ENCODE data around the gene MAN1B1.
"Not testable (repeated sequence)": the region's sequence is repeated elsewhere in the genome, so short reads cannot be mapped to it uniquely, and the experiment has no call there.

MAN1B1 gene

DNA sequence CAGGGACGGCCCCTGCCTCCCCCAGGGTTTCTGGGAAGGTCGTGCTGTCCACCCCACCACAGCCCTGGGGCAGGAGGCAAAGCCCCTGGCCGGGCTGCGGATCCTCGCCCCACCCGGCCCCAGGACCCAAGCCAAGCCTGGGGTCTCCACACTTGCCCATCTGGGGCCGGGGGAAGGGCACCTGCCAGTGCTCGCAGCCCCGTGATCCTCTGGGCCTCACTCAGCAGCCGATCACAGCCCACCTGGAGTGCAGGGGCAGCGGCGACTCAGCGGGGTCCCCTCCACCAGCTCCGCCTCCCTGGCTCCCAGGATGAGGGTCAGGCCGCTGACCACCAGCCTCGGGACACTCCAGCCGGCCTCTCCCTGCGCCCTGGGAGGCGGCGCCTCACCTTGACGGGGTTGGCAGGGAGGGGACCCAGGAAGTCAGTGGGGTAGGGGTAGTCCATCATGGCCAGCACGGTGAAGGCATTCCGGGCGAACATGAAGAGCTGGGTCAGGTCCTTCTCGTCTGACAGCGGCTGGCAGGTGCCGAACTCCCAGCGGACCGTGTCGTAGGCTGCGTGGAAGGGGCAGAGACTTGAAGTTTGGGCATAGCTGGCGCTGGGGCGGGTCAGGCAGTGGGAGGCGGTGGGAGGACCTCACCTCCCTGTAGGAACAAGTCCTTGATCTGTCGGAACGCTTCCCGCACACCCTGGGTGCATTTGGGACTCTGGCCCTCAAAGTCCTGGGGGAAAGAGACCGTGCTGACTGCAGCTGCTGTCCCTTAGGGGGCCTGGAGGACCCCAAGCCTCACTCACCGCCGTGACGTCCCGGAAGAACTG lies 26.0 kb downstream of the MAN1B1 start:
- no peak for DNase-seq

DNA sequence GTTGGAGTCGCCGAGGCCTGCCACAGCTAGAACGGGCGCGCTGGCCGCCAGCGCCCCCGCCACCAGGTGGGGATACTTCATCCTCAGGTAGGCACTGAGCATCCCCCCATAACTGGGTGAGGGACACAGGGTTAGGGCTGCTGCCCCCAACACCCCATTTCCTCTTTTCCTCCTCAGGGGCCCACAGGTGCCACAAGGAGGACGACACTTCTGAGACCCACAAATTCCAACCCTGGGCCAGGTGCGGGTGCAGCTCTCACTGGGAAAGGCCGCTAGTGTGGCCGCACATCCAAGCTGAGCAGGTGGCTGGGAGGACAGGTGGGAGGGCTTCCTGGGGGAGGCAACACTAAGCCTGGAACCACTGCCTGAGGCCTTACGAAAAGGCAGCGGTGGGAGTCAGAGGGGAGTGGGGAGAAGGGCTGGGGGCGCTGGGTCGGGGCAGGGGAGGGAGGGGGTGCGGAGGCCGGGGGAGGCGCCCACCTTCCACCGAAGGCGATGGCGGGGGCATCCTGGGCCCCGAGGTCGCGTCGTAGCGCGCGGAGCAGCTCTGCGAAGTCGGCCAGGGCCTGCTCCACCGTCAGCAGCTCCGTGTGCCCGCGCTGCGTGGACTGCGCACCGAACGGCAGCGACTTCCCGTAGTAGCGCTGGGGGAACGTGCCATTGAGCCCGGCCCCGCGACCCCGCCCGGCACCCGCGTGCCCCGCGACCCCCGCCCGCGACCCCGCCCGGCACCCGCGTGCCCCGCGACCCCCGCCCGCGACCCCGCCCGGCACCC lies 26.8 kb downstream of the MAN1B1 start:
- DNase-seq = no peak

DNA sequence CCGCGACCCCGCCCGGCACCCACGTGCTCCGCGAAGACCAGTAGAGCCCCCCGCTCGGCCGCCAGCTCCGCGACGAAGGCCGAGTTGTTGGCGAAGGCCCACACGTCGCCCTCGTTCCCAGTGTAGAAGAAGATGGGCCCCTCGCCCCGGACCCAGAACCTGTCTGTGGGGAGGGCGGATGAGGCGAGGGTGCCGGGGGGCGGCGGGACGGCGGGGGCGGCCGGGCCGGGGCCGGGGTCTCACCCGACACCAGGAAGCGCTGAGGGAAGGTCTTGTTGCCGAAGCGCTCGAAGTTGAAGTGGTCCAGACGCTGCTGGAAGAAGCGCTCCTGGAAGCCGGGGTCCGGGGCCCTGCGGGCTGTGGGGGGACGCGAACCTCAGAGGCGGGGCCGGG lies 27.4 kb downstream of the MAN1B1 start:
- DNase-seq = no peak

DNA sequence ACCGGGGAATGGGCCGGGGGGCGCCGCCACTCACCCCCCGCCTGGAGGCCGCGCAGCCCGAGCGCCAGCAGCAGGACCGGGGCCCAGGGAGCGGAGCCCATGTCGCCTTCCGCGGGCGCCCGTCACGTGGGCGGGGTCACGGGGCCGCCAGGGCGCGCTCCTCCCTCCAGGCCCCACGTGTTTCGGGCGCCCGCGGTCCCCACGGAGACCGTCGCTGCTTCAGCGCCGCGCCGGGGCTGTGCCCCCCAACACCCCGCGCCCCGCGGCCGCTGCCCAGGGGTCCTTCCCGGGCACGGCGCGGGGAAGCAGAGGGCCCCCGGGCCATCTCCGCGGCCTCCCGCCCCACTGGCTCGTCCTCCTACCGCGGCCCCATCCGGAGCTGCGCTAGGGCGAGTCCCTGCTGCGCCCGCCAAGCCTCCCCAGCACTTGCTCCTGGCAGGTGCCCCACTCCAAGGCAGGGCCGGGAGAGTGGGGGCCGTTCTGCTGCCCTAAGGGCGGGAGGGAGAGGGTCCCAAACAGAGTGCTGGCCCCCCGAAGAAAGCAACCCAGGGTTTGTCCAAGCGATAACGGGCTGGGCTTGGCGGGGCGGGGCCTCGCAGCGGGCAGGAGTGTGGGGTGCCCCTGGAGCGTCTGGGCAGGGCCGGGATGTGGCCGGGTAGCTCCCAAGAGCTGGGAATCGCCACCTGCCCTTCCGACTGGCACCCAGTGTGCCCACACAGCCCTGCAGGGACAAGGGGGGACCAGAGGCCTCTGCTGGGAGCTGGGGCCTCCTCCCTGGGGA lies 28.0 kb downstream of the MAN1B1 start, which contains the start of gene DPP7:
TSS of gene DPP7 (minus strand) at position 121 of the 781 bp plus-strand sequence. CDS start at position 101, 20 bp downstream.
- peak; percentile 4 for DNase-seq

DNA sequence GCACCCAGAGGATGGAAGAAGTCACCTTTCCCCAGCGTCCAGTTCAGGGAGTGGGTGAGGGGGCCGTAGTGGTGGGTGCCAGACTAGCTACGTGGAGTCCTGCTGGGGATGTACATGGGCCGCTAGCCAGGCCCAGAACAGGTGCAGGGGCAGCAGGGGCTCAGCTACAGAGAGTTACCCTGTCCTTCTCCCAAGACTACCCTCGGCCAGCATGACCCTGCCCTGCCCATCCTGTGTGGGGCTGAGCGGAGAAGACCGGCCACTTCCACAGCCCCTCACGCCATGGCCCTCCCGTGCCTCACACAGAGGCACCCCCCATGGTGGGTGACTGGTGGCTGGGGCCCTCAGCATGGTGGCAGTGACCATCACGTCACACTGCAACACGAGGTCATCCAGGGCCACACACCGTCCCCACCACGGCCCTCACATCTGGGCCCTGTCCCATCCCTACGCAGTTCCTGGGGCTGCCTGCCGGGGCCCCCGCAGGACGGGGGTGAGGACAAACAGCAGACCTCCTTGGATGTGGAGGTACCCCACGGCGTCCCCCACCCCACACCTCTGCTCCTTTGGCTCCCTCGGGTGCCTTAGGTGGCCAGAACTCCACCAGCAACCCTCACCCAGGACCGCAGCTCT lies 28.7 kb downstream of the MAN1B1 start:
- no peak for DNase-seq

DNA sequence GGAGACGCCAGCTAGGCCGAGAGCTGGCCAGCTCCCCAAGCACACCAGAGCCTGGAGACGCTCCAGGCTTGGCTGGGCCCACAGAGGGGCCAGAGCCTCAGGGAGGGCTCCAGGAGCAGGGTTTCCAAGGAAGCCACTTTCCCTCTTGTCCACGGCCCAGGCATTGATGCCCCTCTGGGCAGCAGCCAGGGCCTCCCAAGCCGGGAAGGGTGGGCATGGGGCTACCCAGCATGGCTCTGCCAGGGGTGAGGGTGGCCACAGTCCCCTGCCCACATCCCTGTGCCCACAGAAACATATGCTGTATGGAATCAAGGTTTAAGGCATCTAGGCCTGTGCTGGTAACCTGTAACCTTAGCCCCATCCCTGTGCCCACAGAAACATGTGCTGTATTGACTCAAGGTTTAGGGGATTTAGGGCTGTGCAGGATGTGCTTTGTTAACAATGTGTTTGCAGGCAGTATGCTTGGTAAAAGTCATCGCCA lies 29.3 kb downstream of the MAN1B1 start:
- no peak for DNase-seq

DNA sequence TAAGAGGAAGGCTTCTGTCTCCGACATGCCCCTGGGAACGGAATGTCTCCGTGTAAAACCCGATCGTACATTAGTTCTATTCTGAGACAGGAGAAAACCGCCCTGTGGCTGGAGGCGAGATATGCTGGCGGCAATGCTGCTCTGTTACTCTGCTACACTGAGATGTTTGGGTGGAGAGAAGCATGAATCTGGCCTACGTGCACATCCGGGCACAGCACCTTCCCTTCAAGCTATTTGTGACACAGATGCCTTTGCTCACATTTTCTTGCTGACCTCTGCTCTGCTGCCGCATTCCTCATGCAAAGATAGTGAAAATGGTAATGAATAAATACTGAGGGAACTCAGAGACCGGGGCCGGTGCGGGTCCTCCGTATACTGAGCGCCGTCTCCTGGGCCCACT lies 29.9 kb downstream of the MAN1B1 start:
- no peak for DNase-seq

DNA sequence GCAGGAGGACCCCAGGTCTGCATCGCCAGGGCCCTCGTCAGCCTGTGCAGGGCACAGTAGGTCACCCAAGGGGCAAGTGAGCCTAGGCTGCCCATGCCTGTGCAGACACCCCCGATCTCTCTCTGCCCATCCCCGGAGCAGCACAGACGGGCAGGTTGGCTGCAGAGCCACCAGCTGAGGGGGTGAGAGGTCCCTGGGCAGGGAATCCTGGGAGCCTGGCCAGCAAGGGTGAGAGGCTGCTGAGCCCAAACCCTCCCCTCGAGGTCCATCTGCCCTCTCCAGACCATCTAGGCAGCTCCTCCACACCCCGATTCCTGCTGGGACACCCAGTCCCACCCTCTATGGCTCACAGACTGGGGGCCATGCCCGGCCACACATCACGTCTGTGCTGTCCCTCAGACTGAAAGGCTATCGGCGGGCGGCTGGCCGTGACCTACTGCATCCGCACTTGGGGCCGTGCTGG lies 30.5 kb downstream of the MAN1B1 start:
- no peak for DNase-seq

DNA sequence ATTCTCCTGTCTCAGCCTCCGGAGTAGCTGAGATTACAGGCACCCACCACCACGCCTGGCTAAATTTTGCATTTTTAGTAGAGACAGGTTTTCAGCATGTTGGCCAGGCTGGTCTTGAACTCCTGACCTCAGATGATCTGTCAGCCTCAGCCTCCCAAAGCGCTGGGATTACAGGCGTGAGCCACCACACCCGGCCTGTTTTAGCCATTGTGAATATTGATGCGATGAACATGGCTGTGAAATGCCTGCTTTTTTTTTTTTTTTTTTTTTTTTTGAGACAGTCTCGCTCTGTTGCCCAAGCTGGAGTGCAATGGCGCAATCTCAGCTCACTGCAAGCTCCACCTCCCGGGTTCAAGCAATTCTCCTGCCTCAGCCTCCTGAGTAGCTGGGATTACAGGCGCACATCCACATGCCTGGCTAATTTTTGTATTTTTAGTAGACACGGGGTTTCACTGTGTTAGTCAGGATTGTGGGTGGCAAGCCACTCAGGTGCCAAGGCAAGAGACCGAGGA lies 31.4 kb downstream of the MAN1B1 start:
- not testable (repeated sequence) for DNase-seq

DNA sequence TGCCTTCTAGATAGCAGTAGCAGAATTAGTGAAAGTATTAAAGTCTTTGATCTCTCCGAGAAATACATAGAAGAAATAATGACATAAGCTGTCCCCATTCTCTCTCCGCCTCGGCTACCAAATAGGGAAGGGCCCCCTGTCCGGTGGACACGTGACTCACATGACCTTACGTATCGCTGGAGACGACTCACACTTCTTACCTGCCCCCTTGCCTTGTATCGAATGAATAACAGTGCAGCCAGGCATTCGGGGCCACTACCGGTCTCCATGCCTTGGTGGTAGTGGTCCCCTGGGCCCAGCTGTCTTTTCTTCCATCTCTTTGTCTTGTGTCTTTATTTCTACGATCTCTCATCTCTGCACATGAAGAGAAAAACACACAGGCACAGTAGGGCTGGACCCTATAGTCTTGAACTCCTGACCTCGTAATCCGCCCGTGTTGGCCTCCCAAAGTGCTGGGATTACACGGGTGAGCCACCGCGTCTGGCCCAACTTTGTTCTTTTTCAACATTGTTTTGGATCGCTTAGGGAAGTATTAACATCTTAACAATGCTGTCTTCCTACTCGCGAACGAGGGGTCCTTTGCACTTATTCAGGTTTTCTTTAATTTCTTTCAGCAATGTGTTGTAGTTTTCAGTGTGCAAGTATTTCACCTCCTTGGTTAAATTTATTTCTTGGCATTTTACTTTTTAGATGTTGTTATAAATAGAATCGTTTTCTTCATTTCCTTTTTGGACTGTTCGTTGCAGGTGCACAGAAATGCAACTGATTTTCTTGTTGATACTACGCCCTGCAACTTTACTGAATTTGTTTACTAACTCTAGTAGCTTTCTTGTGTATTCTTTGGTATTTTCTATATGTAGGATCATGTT lies 35.4 kb downstream of the MAN1B1 start:
- DNase-seq = not testable (repeated sequence)

DNA sequence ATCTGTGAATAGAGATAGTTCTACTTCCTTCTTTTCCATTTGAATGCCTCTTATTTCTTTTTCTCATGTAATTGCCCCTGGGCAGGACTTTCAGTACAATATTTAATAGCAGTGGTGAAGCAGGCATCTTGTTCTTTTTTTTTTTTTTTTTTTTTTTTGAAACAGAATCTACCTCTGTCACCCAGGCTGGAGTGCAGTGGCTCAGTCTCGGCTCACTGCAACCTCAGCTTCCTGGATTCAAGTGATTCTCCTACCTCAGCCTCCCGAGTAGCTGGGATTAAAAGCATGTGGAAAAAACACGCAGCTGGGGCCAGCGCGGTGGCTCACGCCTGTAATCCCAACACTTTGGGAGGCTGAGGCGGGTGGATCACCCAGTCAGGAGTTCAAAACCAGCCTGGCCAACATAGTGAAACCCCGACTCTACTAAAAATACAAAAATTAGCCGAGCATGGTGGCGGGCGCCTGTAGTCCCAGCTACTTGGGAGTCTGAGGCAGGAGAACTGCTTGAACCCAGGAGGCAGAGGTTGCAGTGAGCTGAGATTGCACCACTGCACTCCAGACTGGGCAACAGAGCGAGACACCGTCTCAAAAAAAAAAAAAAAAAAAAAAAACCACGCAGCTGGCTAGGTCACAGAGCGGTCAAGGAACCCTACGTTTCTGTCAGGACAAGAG lies 36.1 kb downstream of the MAN1B1 start:
- not testable (repeated sequence) for DNase-seq

DNA sequence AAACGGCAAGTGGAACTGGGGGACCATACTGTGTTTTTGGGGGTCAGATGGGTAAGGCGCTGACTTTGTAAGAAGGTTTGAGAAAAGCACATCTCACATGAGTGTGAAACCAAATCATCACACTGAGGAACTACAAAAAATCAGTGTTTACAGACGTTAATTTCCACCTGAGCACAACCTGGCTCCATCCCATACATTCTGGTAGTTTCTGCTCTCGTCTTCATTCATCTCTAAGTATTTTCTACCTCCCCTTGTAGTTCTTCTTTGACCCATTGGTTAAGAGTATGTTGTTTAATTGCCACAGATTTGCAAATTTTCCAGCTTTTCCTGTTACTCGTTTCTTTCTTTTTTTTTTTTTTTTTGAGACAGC lies 36.7 kb downstream of the MAN1B1 start:
- no peak for DNase-seq

DNA sequence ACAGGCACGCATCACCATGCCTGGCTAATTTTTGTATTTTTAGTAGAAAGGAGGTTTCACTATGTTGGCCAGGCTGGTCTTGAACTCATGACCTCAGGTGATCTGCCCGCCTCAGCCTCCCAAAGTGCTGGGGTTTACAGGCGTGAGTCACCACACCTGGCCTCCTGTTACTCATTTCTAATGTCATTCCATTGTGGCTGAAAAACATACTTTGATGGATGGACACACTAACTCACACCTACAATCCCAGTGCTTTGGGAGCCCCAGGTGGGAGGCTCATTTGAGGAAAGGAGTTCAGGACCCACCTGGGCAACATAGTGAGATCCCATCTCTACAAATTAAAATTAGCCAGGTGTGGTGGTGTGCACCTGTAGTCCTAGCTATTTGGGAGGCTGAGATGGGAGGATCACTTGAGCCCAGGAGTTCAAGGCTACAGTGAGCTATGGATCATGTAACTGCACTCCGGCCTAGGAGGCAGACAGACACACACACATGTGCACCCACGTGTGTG lies 37.2 kb downstream of the MAN1B1 start:
- DNase-seq = not testable (repeated sequence)

DNA sequence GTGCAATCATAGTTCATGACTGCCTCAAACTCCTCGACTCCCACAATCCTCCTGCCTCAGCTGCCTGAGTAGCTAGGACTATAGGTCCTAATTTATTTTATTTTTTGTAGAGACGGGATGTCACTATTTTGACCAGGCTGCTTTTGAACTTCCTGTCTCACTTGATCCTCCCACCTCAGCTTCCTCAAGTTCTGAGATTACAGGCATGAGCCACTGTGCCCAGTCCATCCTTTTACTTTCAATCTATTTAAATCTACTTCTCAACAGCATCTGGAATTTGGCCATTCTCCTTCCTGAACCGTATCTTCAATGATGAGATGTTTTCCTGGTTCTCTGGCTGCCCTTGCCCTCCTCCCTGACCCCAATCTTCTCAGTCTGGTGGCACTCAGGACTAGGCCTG lies 40.0 kb downstream of the MAN1B1 start:
- no peak for DNase-seq

DNA sequence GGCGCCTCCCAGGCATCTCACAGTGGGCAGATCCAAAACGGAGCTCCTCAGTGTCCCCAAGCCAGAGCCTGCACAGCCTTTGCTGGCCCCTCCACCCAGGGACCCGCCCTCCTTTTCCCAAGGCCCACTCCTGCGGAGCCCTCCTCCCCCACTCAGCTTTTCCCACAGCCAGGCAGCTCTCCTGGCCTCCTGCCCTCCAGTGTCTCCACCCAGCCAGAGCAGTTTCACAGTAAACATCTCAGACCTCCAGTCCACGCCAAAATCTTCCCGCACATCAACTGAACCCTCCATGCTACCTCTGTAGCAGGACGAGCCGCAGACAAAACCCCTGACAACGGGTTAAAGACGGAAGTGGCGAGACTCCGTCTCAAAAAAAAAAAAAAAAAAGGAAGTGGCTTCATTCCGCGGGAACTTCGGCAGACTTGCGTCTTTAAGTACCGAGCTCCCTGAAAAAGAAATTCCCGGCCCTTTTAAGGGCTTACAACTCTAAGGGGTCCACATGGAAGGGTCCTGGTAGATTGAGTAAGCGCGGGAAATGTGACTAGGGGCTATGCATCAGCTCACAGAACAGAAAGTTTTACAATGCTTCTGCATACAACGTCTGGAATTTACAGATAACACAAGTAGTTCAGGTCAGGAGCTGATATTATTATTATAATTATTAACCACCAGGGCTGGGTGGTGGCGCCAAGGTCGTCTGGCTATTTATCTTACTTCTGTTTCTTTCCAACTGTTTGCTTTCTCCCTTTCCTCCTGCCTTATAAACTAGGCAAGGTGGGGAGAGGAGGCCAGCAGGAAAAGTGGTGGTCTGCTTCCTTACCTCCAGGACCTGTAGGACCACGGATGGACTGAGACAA lies 40.7 kb downstream of the MAN1B1 start:
- DNase-seq = no peak

DNA sequence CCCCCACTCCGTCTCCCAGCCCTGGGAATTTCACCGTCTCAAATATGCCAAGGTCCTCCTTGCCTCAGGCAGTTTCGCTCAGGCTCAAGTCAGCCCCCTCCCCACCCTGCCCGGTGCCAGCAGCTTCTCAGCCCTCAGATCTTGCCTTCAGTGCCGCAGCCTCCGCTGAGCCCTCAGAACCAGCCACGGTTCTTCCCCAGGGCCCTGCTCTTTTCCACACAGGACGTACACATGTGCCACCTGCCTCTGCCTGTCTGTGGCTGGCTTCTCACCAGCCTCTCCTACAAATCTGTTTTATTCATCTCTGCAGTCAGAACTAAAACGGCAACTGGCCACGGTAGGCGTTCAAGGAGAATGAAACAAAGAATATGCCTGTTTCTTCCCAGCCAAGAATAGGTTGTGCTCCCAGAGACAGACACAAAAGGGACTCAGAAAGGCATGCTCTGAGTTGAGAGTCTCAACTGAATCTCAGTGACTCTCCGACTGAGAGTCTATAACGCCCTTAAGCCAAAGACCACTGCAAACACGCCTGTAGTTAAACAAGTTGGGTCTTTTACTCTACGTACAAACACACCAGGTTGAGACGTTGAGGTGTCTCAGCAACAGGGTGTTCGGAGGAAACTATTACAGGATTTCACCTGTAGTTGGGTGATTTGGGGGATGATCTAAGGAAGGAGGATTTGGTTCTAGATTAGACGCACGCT lies 41.5 kb downstream of the MAN1B1 start:
- DNase-seq = no peak

DNA sequence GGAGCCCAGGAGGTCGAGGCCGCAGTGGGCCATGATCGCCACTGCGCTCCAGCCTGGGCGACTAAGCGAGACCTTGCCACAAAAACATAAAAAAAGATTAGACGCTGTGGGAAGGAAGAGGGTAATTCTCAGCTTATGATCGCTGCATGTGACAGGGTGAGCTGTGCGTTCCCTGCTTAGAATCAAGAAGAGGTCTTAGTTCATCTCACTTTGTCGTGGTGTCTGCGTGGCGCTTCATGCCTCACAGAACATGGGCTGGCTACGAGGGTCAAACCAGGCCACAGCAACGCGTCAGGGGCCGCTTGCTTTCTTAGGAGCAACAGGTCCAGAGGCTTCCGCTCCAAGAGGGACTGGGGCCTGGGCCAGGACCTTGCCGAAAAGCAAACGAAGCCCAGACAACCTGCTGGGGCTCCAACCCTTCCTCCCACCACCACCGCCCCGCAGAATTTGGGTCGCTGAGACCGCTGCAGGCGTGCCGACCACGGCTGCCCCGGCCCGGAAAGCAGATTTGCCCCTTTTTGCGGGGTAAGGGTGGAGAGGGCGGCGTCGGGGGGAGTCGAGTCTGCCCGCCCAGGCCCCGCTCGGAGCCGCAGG lies 42.2 kb downstream of the MAN1B1 start:
- DNase-seq = no peak

DNA sequence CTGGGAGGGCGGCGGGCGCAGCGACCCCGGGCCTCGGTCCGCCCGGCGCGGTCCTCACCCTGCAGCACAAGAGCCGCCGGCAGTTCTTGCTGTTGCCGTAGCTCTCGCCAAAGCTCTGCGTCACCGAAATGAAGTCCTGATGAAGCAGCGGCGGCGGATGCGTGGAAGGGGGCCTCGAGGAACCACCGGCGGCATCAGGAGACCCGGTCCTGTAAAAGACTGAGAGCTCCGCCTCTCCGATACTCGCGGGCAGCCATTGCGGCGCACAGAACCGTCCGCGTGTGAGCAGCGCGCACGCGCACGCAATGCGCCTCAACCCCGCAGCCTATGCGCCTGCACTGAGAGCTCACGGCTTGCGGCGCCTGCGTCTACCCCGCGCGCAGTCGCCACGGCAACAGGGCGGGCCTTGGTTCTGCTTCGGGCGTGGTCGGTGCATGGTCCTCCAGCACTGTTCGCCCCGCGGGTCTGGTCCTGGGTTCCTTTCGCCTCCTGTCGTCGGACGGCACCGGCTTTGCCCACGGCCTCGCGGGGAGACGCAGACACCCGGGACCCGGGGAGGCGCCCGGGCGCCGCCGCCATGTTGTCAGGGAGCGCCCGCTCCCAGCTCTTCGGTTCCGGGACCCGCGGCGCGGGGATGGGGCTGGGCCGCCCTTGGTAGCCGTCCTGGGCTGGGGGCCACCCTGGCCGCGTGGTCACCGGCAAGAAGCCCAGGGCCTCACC lies 42.8 kb downstream of the MAN1B1 start:
- DNase-seq = peak; percentile 69

All from NCI-H446 treated with DMSO at 0.1 percent for 48 hours (cell line).